ENCODE results near the gene S100PBP.

Gene S100PBP

DNA sequence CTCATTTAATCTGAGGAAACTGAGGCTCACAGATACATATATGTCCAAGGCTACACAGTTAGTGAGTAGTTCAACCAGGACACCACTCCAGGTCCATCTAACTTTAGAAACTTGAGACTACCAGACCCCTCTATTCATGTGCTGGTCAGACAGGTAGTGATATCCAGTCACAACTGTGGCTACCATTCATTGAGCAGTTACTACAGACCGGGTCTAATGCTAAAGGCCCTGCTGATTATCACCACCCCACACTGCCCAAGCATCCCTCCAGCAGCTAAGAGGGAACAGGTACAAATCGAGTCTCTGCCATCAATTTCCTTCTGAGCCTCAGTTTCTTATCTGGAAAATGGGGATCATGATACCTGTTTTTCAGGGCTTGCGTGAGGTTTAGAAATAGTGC, 74.2 kb downstream of the S100PBP start:
- no peak overlapping the region for H3K4me3 ChIP-seq (ENCODE audit: control insufficient read depth, low read depth, low read length)
- TF ChIP-seq CTCF (conservative IDR thresholded peaks at IDR 0.05; ENCODE audit: control insufficient read depth, insufficient read depth, low read depth, low read length) = no peak
- no peak for DNase-seq (ENCODE audit: low read depth)

GRCh38 chr1:32892368-32893197, 75.1 kb downstream of the S100PBP start:
- peak; percentile 25 for DNase-seq (ENCODE audit: low read depth)
- no peak for TF ChIP-seq CTCF (conservative IDR thresholded peaks at IDR 0.05; ENCODE audit: control insufficient read depth, insufficient read depth, low read depth, low read length)
- H3K4me3 ChIP-seq (ENCODE audit: control insufficient read depth, low read depth, low read length) = peak overlapping the region; percentile 43

DNA sequence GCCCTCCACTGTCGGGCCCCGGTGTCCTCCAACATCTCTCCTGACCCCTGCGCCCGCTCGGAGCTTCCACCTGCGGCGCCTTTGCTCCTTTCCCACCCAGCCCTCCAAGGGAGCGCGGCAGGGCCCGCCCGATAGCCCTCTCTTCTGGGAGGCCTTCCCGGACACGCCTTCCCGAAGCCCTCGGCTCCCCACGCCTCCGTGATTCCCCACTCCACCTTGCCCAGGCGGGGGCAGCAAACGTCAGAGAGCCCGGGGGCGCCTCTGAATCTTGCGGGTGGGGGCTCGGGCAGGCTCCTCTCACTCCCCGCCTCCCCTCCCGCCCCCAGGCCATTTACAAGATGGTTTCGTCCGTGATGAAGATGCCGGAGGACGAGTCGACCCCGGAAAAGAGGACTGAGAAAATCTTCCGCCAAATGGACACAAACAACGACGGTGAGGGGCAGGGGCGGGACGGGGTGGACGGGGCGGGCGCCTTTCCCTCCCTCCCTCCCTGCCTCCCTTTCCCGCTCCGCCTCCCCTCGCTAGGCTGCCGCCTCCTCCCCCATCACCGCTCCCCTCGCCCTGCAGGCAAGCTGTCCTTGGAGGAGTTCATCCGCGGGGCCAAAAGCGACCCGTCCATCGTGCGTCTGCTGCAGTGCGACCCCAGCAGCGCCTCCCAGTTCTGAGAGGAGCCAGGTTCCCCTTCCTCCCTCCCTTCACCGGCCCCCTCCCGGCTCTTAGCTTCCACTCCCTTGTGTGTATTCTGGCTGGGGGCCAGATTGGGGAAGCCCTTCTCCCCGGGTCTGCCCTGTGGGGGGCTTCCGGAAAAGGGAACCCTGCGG, 76.0 kb downstream of the S100PBP start:
- TF ChIP-seq CTCF (conservative IDR thresholded peaks at IDR 0.05; ENCODE audit: control insufficient read depth, insufficient read depth, low read depth, low read length) = no peak
- peak; percentile 14 for DNase-seq (ENCODE audit: low read depth)
- peak overlapping the region; percentile 43 for H3K4me3 ChIP-seq (ENCODE audit: control insufficient read depth, low read depth, low read length)

- no peak overlapping the region for H3K4me3 ChIP-seq (ENCODE audit: control insufficient read depth, low read depth, low read length)
- TF ChIP-seq CTCF (conservative IDR thresholded peaks at IDR 0.05; ENCODE audit: control insufficient read depth, insufficient read depth, low read depth, low read length) = no peak
- no peak for DNase-seq (ENCODE audit: low read depth)
Observed at GRCh38 chr1:32894019-32894600, 76.7 kb downstream of the S100PBP start.

DNA sequence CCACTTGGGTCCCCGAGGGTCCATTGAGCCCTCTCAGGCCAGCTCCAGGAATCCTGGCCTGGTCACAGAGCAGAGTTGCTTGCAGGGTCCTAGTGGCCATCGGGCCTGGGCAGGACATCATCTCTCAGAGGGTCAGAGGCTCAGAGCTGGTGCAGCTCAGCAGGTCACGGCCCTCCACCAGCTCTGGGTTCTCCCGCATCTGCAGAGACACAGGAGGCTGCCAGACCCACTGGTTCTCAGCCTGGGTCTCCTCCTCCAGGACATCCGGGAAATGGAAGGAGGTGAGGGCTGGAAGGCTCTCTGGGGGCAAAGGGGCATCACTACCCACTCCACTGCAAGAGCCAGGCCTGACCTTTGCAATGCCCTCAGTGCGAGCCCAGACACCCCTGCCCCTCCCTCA, 77.2 kb downstream of the S100PBP start:
- H3K4me3 ChIP-seq (ENCODE audit: control insufficient read depth, low read depth, low read length) = no peak overlapping the region
- TF ChIP-seq CTCF (conservative IDR thresholded peaks at IDR 0.05; ENCODE audit: control insufficient read depth, insufficient read depth, low read depth, low read length) = no peak
- no peak for DNase-seq (ENCODE audit: low read depth)

DNA sequence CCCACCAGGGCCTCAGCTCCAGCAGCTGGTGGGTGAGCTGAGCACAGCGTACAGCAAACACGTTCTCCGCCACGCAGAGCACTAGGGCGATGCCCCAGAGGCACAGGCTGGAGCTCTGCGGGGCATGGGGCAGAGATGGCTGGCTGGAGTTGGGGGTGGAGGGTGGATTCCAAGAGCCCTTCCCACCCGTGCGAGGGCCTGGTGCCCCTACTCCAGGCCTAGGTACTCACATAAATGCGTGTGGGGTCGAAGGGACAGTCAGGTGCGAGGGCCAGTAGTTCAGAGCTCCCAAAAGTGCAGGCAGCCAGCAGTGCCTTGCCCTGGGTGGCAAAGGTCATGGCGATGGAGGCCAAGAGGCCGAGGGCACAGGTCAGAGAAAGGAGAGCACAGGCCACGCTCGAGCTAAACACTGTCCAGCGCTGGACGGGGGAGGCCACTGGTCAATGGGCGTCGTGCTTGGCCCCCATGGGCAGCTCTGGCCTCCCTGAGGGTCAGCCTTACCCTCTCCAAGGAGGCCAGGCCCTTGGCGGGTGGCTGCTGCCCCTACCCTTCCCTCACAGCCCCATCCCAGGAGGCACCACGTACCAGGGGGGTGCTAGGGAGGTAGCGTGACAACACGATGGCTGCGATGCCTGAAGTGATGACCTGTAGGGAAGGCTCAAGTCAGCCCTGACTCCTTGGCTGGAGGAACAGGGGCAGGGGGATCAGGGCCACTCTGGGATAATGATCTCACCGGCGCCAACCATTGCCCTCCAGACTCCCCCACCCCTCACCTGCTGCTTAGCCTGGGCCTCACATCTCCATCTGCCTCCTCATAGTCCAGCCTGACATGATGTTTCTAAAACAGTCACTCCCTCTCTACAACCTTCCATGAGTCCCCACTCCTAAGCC, 78.1 kb downstream of the S100PBP start:
- no peak for TF ChIP-seq CTCF (conservative IDR thresholded peaks at IDR 0.05; ENCODE audit: control insufficient read depth, insufficient read depth, low read depth, low read length)
- no peak for DNase-seq (ENCODE audit: low read depth)
- no peak overlapping the region for H3K4me3 ChIP-seq (ENCODE audit: control insufficient read depth, low read depth, low read length)
